SK-N-SH treated with all-trans-retinoic acid at 6 μM for 48 hours (cell line): ENCODE measurements around the gene SLC35E3.

Experiments used
- ATAC-seq: fragments of 200-7000 bp; cut with Tn5 transposase; 3 replicates; pipeline ENCODE4 v1.9.1; 2020; ENCODE audit warnings: mild to moderate bottlenecking, moderate library complexity
- ARNTL ChIP-seq: fragments of 450-650 bp; formaldehyde crosslinking; IDR thresholded peaks from 2 replicates; pipeline ENCODE4 v1.5.0; 2020; ENCODE audit warnings: low read depth, mild to moderate bottlenecking, moderate library complexity, borderline replicate concordance
- BACH2 ChIP-seq: fragments of 250-450 bp; sonication (Bioruptor Pico); IDR thresholded peaks from 2 replicates; pipeline ENCODE4 v1.9.0; 2021; ENCODE audit warnings: mild to moderate bottlenecking, borderline replicate concordance
- CREB5 ChIP-seq: fragments of 250-450 bp; sonication (Bioruptor Pico); IDR thresholded peaks from 2 replicates; pipeline ENCODE4 v1.5.1; 2020; ENCODE audit warnings: low read depth, mild to moderate bottlenecking, moderate library complexity
- CSDC2 ChIP-seq: fragments of 250-450 bp; sonication (Bioruptor Pico); IDR thresholded peaks from 2 replicates; pipeline ENCODE4 v1.5.0; 2020; ENCODE audit warnings: mild to moderate bottlenecking, moderate library complexity
- CSRNP3 ChIP-seq: fragments of 250-450 bp; sonication (Bioruptor Pico); IDR thresholded peaks from 2 replicates; pipeline ENCODE4 v1.5.1; 2021; ENCODE audit warnings: mild to moderate bottlenecking, moderate library complexity
- ESRRG ChIP-seq: fragments of 250-450 bp; sonication (Bioruptor Pico); IDR thresholded peaks from 2 replicates; pipeline ENCODE4 v1.6.1; 2021; ENCODE audit warnings: mild to moderate bottlenecking
- GLIS3 ChIP-seq: fragments of 250-450 bp; sonication (Bioruptor Pico); IDR thresholded peaks from 2 replicates; pipeline ENCODE4 v1.5.0; 2020; ENCODE audit warnings: mild to moderate bottlenecking, moderate library complexity
- ISL1 ChIP-seq: fragments of 250-450 bp; sonication (Bioruptor Pico); IDR thresholded peaks from 2 replicates; pipeline ENCODE4 v2.1.2; 2022; ENCODE audit warnings: mild to moderate bottlenecking, moderate library complexity
- OSR1 ChIP-seq: fragments of 250-450 bp; sonication (Bioruptor Pico); IDR thresholded peaks from 2 replicates; pipeline ENCODE4 v1.8.0; 2022; ENCODE audit warnings: moderate library complexity, mild to moderate bottlenecking, inconsistent platforms
- PATZ1 ChIP-seq: fragments of 250-450 bp; sonication (Bioruptor Pico); IDR thresholded peaks from 2 replicates; pipeline ENCODE4 v1.8.0; 2020; ENCODE audit warnings: mild to moderate bottlenecking, moderate library complexity, borderline replicate concordance
- POU6F1 ChIP-seq: fragments of 250-450 bp; sonication (Bioruptor Pico); IDR thresholded peaks from 2 replicates; pipeline ENCODE4 v1.8.0; 2021; ENCODE audit warnings: low read depth, mild to moderate bottlenecking, moderate library complexity, borderline replicate concordance
- PPARA ChIP-seq: fragments of 250-450 bp; sonication (Bioruptor Pico); IDR thresholded peaks from 2 replicates; pipeline ENCODE4 v1.5.0; 2020; ENCODE audit warnings: mild to moderate bottlenecking, borderline replicate concordance
- RARB ChIP-seq: fragments of 250-450 bp; sonication (Bioruptor Pico); IDR thresholded peaks from 2 replicates; pipeline ENCODE4 v1.8.0; 2021; ENCODE audit warnings: mild to moderate bottlenecking, moderate library complexity
- SNAI2 ChIP-seq: fragments of 250-450 bp; sonication (Bioruptor Pico); IDR thresholded peaks from 2 replicates; pipeline ENCODE4 v1.5.0; 2020; ENCODE audit warnings: mild to moderate bottlenecking, moderate library complexity
- TOX ChIP-seq: fragments of 250-450 bp; sonication (Bioruptor Pico); IDR thresholded peaks from 2 replicates; pipeline ENCODE4 v1.8.0; 2021; ENCODE audit warnings: mild to moderate bottlenecking, moderate library complexity, borderline replicate concordance
- TSHZ2 ChIP-seq: fragments of 250-450 bp; sonication (Bioruptor Pico); IDR thresholded peaks from 2 replicates; pipeline ENCODE4 v1.5.0; 2020; ENCODE audit warnings: mild to moderate bottlenecking, moderate library complexity
- ZC3H10 ChIP-seq: fragments of 250-450 bp; sonication (Bioruptor Pico); IDR thresholded peaks from 2 replicates; pipeline ENCODE4 v1.5.1; 2021; ENCODE audit warnings: mild to moderate bottlenecking, moderate library complexity
- ZFP3 ChIP-seq: fragments of 250-450 bp; sonication (Bioruptor Pico); IDR thresholded peaks from 2 replicates; pipeline ENCODE4 v1.5.0; 2020; ENCODE audit warnings: mild to moderate bottlenecking, moderate library complexity
- ZFP30 ChIP-seq: fragments of 450-650 bp; formaldehyde crosslinking; IDR thresholded peaks from 2 replicates; pipeline ENCODE4 v1.5.0; 2022; ENCODE audit warnings: mild to moderate bottlenecking, moderate library complexity
- ZNF565 ChIP-seq: fragments of 450-650 bp; formaldehyde crosslinking; conservative IDR thresholded peaks from 2 replicates; pipeline ENCODE4 v1.5.0; 2020; ENCODE audit warnings: low read depth, mild to moderate bottlenecking, moderate library complexity
- ZNF70 ChIP-seq: fragments of 450-650 bp; formaldehyde crosslinking; IDR thresholded peaks from 2 replicates; pipeline ENCODE4 v1.5.0; 2020; ENCODE audit warnings: mild to moderate bottlenecking, moderate library complexity
- ZNF8 ChIP-seq: fragments of 450-650 bp; formaldehyde crosslinking; IDR thresholded peaks from 2 replicates; pipeline ENCODE4 v1.5.0; 2020; ENCODE audit warnings: mild to moderate bottlenecking, moderate library complexity

The SLC35E3 gene

GRCh38 chr12:68823696-68824095 is 77.7 kb downstream of the SLC35E3 start:
- TF ChIP-seq ARNTL (CRISPR knock-in tag) (no peak), POU6F1 (CRISPR knock-in tag) (no peak), RARB (no peak), CSRNP3 (CRISPR knock-in tag) (no peak), OSR1 (CRISPR knock-in tag) (no peak), SNAI2 (CRISPR knock-in tag) (no peak), ZNF8 (CRISPR knock-in tag) (no peak), TOX (no peak), CREB5 (no peak), CSDC2 (no peak), PATZ1 (CRISPR knock-in tag) (no peak), ZFP3 (no peak), ZFP30 (CRISPR knock-in tag) (no peak), GLIS3 (CRISPR knock-in tag) (no peak), ESRRG (no peak), ISL1 (no peak)
- TF ChIP-seq, all 23 proteins: peak for 0
- peak; percentile 44 for ATAC-seq

- ATAC-seq, result no peak
- TF ChIP-seq ARNTL (CRISPR knock-in tag) (no peak), ISL1 (no peak), POU6F1 (CRISPR knock-in tag) (no peak), PPARA (CRISPR knock-in tag) (no peak), ZNF70 (CRISPR knock-in tag) (no peak), ZNF8 (CRISPR knock-in tag) (no peak), PATZ1 (CRISPR knock-in tag) (no peak), SNAI2 (CRISPR knock-in tag) (no peak), ZNF565 (no peak), CSDC2 (no peak), OSR1 (CRISPR knock-in tag) (no peak), RARB (no peak), ZC3H10 (CRISPR knock-in tag) (no peak), ESRRG (no peak), TSHZ2 (CRISPR knock-in tag) (no peak), CREB5 (no peak), ZFP30 (CRISPR knock-in tag) (no peak), CSRNP3 (CRISPR knock-in tag) (no peak), BACH2 (no peak), ZFP3 (no peak)
- TF ChIP-seq, all 23 proteins: peak for 0
Observed at GRCh38 chr12:68824131-68824530, 78.2 kb downstream of the SLC35E3 start.
